ENCODE data around the gene IGFBP1.

IGFBP1 gene

DNA sequence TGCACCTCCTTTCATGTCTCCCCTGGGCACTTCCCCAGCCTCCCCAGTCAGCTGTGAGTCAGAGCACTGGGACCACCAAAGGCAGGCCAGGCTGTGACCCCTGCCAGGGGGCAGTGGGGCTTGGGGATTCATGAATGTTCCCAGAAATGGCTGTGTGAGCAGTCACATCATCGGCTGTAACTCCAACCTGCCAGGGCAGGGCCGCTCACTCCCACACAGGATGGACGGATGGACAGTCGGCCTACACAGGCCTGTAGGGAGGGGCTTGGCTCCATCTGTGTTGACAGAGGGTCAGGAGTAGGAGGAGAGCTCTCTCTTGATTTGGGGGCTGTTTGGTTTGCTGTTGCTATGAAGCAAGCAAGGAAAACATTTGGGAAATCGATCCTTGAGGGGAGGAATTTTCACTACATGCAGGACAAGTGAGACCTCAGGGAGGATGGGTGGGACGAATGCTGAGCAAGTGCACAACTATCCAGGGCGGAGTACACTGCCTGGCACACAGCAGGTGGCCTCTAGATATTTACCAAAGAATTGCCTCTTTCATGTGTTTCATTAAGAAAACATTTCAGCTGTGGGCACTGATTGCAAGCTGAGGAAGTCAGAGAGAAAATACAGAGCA, 2.9 kb upstream of the IGFBP1 start:
- Histone ChIP-seq H3K27ac (replicated peaks; ENCODE audit: low read length) (no peak overlapping the region), H2BK15ac (ENCODE audit: low read length) (no peak overlapping the region), H3K14ac (ENCODE audit: low read length) (no peak overlapping the region), H4K8ac (ENCODE audit: low read depth, low read length) (no peak overlapping the region), H3K23ac (ENCODE audit: low read depth, low read length, poor library complexity) (no peak overlapping the region), H3K9ac (ENCODE audit: low read depth, low read length, poor library complexity) (no peak overlapping the region), H4K91ac (ENCODE audit: low read depth, low read length, poor library complexity) (no peak overlapping the region), H2AK5ac (ENCODE audit: low read depth, low read length) (no peak overlapping the region), H3K4me3 (ENCODE audit: low read length in 2 of 2) (no peak overlapping the region), H3K36me3 (replicated peaks in 1 of 2; ENCODE audit: control insufficient read depth in 2 of 2, insufficient read depth in 2 of 2, low read length in 2 of 2) (no peaks in the 10 kb centered on the region), H2BK5ac (ENCODE audit: low read length) (no peak overlapping the region), H2BK12ac (ENCODE audit: low read length) (no peak overlapping the region), H3K4ac (ENCODE audit: low read length) (no peak overlapping the region), H3K27me3 (ENCODE audit: control insufficient read depth in 3 of 3, insufficient read depth in 3 of 3, low read depth in 1 of 3, low read length in 3 of 3) (peaks cover 0 to 66% (median 32%) of the 10 kb centered on the region in 3 experiments), H3K4me2 (ENCODE audit: insufficient read depth, low read length, poor library complexity, severe bottlenecking) (no peak overlapping the region), H3K79me1 (ENCODE audit: low read depth, low read length) (no peaks in the 10 kb centered on the region), H2AFZ (ENCODE audit: low read length) (no peak overlapping the region), H2BK120ac (ENCODE audit: low read depth, low read length) (no peak overlapping the region), H3K4me1 (ENCODE audit: control insufficient read depth in 2 of 2, insufficient read depth in 1 of 2, low read depth in 1 of 2, low read length in 2 of 2) (peaks cover 3 to 6% of the 10 kb centered on the region in 2 donors), H3K9me3 (replicated peaks in 1 of 2; ENCODE audit: control insufficient read depth in 2 of 2, insufficient read depth in 1 of 2, low read depth in 1 of 2, low read length in 2 of 2) (peaks cover 2% of the 10 kb centered on the region in 2 donors), H3K18ac (ENCODE audit: low read length) (no peak overlapping the region)
- WGBS, 2 donors (ENCODE audit: extremely low coverage in 2 of 2, insufficient read length in 2 of 2, insufficient replicate concordance in 1 of 2): no CpG with 5 or more reads among the region's 7 CpGs
- DNase-seq (ENCODE audit: low spot score): no peak

DNA sequence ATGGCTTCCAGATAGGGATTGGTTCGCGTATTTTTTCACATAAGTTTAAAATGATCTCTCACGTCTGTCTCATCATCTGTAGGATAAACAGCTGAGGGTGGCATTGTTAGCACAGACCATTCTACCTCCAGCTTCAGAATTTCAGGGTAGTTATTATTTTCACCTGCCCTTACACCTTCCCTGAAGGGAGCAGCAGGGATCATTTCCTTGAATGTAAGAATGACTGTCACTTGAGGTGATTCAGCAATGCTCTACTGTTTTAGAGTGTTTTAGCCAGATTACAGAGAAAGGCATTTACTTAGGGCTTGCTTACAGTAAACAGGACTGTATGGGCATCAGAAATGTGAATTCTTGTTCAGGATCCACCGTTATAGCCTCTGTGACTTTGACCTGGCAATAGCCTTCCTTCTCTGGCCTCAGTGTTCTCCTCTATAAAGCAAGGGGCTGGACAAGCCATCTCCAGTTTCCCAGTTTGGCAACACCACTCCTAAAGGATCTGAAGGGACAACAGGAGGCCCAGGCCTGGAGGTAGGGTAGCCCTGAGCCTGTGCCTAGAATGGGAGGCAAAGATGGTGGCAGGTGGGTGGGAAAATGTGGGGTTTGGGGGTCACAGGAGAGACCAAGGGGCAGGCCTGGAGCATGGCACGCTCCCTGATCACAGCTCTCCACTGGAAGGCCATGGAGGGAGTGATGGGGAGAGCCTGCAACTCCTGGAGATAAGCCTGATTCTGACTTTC, 1.2 kb upstream of the IGFBP1 start:
- no peak overlapping the region for H3K14ac ChIP-seq (ENCODE audit: low read length)
- no peak overlapping the region for H2BK12ac ChIP-seq (ENCODE audit: low read length)

DNA sequence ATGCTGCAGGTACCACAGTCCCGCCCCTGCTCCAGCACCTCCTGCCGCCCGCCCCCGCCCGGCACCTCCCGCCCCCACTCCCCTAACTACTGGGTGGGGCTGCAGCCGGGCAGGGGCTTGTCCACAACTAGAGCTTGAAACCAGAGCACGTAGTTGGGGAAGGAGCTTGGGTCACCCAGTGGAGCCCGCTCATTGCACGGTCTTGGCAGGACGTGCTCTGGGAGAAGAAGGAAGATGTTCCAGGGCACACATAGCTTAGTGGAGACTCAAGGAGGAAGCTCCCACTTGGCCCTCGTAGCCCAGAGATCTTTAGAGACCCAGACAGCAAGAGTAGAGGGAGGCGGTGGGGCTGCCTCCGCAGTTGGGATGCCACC, 692 bp downstream of the IGFBP1 start:
- Histone ChIP-seq H3K9me3 (replicated peaks in 1 of 2; ENCODE audit: control insufficient read depth in 2 of 2, insufficient read depth in 1 of 2, low read depth in 1 of 2, low read length in 2 of 2) (peaks cover 0 to 2% of the 10 kb centered on the region in 2 donors), H2AFZ (ENCODE audit: low read length) (peak overlapping the region; percentile 87), H2BK5ac (ENCODE audit: low read length) (no peak overlapping the region), H3K14ac (ENCODE audit: low read length) (no peak overlapping the region), H3K27me3 (ENCODE audit: control insufficient read depth in 3 of 3, insufficient read depth in 3 of 3, low read depth in 1 of 3, low read length in 3 of 3) (peaks cover 0 to 87% (median 33%) of the 10 kb centered on the region in 3 experiments), H2BK12ac (ENCODE audit: low read length) (no peak overlapping the region), H2BK120ac (ENCODE audit: low read depth, low read length) (no peak overlapping the region), H3K4me3 (ENCODE audit: low read length in 2 of 2) (peak overlapping the region in 1 of 2 donors; percentile 80), H3K4me1 (ENCODE audit: control insufficient read depth in 2 of 2, insufficient read depth in 1 of 2, low read depth in 1 of 2, low read length in 2 of 2) (peaks cover 3 to 6% of the 10 kb centered on the region in 2 donors), H4K91ac (ENCODE audit: low read depth, low read length, poor library complexity) (no peak overlapping the region), H3K18ac (ENCODE audit: low read length) (no peak overlapping the region), H3K4me2 (ENCODE audit: insufficient read depth, low read length, poor library complexity, severe bottlenecking) (peak overlapping the region; percentile 91), H3K9ac (ENCODE audit: low read depth, low read length, poor library complexity) (no peak overlapping the region), H2AK5ac (ENCODE audit: low read depth, low read length) (no peak overlapping the region), H2BK15ac (ENCODE audit: low read length) (no peak overlapping the region), H4K8ac (ENCODE audit: low read depth, low read length) (no peak overlapping the region), H3K36me3 (replicated peaks in 1 of 2; ENCODE audit: control insufficient read depth in 2 of 2, insufficient read depth in 2 of 2, low read length in 2 of 2) (no peaks in the 10 kb centered on the region), H3K79me1 (ENCODE audit: low read depth, low read length) (no peaks in the 10 kb centered on the region), H3K4ac (ENCODE audit: low read length) (no peak overlapping the region), H3K23ac (ENCODE audit: low read depth, low read length, poor library complexity) (peak overlapping the region; percentile 6), H3K27ac (replicated peaks; ENCODE audit: low read length) (no peak overlapping the region)
- no CpG with 5 or more reads among the region's 14 CpGs for WGBS, 2 donors (ENCODE audit: extremely low coverage in 2 of 2, insufficient read length in 2 of 2, insufficient replicate concordance in 1 of 2)
- no peak for DNase-seq (ENCODE audit: low spot score)

More for the DNA sequence above, 1.2 kb upstream of the IGFBP1 start:
- Histone ChIP-seq H2BK15ac (ENCODE audit: low read length) (no peak overlapping the region), H3K18ac (ENCODE audit: low read length) (no peak overlapping the region), H4K91ac (ENCODE audit: low read depth, low read length, poor library complexity) (no peak overlapping the region), H3K9ac (ENCODE audit: low read depth, low read length, poor library complexity) (no peak overlapping the region), H2BK5ac (ENCODE audit: low read length) (no peak overlapping the region), H4K8ac (ENCODE audit: low read depth, low read length) (no peak overlapping the region), H3K27me3 (ENCODE audit: control insufficient read depth in 3 of 3, insufficient read depth in 3 of 3, low read depth in 1 of 3, low read length in 3 of 3) (peaks cover 0 to 78% (median 33%) of the 10 kb centered on the region in 3 experiments), H3K4me3 (ENCODE audit: low read length in 2 of 2) (no peak overlapping the region), H3K4ac (ENCODE audit: low read length) (no peak overlapping the region), H3K36me3 (replicated peaks in 1 of 2; ENCODE audit: control insufficient read depth in 2 of 2, insufficient read depth in 2 of 2, low read length in 2 of 2) (no peaks in the 10 kb centered on the region), H3K9me3 (replicated peaks in 1 of 2; ENCODE audit: control insufficient read depth in 2 of 2, insufficient read depth in 1 of 2, low read depth in 1 of 2, low read length in 2 of 2) (peaks cover 0 to 2% of the 10 kb centered on the region in 2 donors), H3K4me1 (ENCODE audit: control insufficient read depth in 2 of 2, insufficient read depth in 1 of 2, low read depth in 1 of 2, low read length in 2 of 2) (peaks cover 3 to 6% of the 10 kb centered on the region in 2 donors), H3K23ac (ENCODE audit: low read depth, low read length, poor library complexity) (no peak overlapping the region), H2AK5ac (ENCODE audit: low read depth, low read length) (no peak overlapping the region), H3K27ac (replicated peaks; ENCODE audit: low read length) (no peak overlapping the region), H2AFZ (ENCODE audit: low read length) (no peak overlapping the region), H3K79me1 (ENCODE audit: low read depth, low read length) (no peaks in the 10 kb centered on the region), H2BK120ac (ENCODE audit: low read depth, low read length) (no peak overlapping the region), H3K4me2 (ENCODE audit: insufficient read depth, low read length, poor library complexity, severe bottlenecking) (no peak overlapping the region)
- WGBS, 2 donors (ENCODE audit: extremely low coverage in 2 of 2, insufficient read length in 2 of 2, insufficient replicate concordance in 1 of 2): no CpG with 5 or more reads among the region's 5 CpGs
- no peak for DNase-seq (ENCODE audit: low spot score)

DNA sequence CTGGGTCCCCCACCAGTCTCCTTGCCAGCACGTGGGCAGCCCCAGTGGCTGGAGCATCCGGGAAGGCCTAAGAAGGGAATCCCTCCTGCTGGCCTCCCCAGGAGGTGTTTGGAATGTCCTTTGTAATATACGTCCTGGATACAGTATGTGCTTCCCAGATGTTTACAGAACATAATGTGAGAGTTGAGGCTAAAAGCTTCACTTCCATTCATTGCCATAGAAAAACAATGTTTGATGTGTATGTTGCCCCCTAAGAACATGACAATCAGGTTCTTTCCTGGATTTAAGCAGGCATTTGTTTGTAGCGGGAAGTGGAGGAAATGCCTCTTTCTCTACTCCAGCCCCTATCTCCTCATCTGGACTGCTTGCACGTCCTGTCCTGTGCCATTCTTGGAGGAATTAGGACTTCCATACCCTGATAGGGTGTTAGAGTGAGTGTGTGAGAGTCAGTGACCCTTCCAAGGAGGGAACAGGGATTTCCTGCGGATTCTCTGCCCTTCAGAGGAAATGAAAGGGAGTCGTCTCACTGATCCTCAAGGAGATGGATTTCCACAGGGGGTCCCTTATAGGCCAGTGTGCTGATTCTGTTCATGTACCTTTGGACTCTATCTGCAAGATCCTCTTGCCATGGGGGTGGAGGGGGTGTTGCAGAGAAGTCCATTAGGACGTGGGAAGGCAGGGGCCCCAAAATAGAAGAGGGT, 1.2 kb downstream of the IGFBP1 start:
- WGBS, 2 donors (ENCODE audit: extremely low coverage in 2 of 2, insufficient read length in 2 of 2, insufficient replicate concordance in 1 of 2): no CpG with 5 or more reads among the region's 8 CpGs
- H2BK5ac ChIP-seq (ENCODE audit: low read length): no peak overlapping the region
- H2BK120ac ChIP-seq (ENCODE audit: low read depth, low read length): no peak overlapping the region
- H3K9me3 ChIP-seq (replicated peaks in 1 of 2; ENCODE audit: control insufficient read depth in 2 of 2, insufficient read depth in 1 of 2, low read depth in 1 of 2, low read length in 2 of 2): peaks cover 0 to 2% of the 10 kb centered on the region in 2 donors
- H3K4me1 ChIP-seq (ENCODE audit: control insufficient read depth in 2 of 2, insufficient read depth in 1 of 2, low read depth in 1 of 2, low read length in 2 of 2): peaks cover 3 to 6% of the 10 kb centered on the region in 2 donors
- H4K8ac ChIP-seq (ENCODE audit: low read depth, low read length): no peak overlapping the region
- H3K27ac ChIP-seq (replicated peaks; ENCODE audit: low read length): no peak overlapping the region
- H3K4me3 ChIP-seq (ENCODE audit: low read length in 2 of 2): no peak overlapping the region
- no peak overlapping the region for H3K9ac ChIP-seq (ENCODE audit: low read depth, low read length, poor library complexity)
- H3K18ac ChIP-seq (ENCODE audit: low read length): no peak overlapping the region
- H2BK15ac ChIP-seq (ENCODE audit: low read length): no peak overlapping the region
- no peak overlapping the region for H3K4ac ChIP-seq (ENCODE audit: low read length)
- H2AK5ac ChIP-seq (ENCODE audit: low read depth, low read length): no peak overlapping the region
- peak overlapping the region; percentile 6 for H3K23ac ChIP-seq (ENCODE audit: low read depth, low read length, poor library complexity)
- H3K4me2 ChIP-seq (ENCODE audit: insufficient read depth, low read length, poor library complexity, severe bottlenecking): no peak overlapping the region
- no peak overlapping the region for H3K14ac ChIP-seq (ENCODE audit: low read length)
- no peak overlapping the region for H2BK12ac ChIP-seq (ENCODE audit: low read length)
- H4K91ac ChIP-seq (ENCODE audit: low read depth, low read length, poor library complexity): no peak overlapping the region
- no peak for DNase-seq (ENCODE audit: low spot score)
- peaks cover 0 to 87% (median 33%) of the 10 kb centered on the region in 3 experiments for H3K27me3 ChIP-seq (ENCODE audit: control insufficient read depth in 3 of 3, insufficient read depth in 3 of 3, low read depth in 1 of 3, low read length in 3 of 3)
- no peaks in the 10 kb centered on the region for H3K36me3 ChIP-seq (replicated peaks in 1 of 2; ENCODE audit: control insufficient read depth in 2 of 2, insufficient read depth in 2 of 2, low read length in 2 of 2)
- no peaks in the 10 kb centered on the region for H3K79me1 ChIP-seq (ENCODE audit: low read depth, low read length)
- H2AFZ ChIP-seq (ENCODE audit: low read length): peak overlapping the region; percentile 87

Measured in neuronal stem cell (in vitro differentiated cells).